Ecto neural progenitor cell (in vitro differentiated cells): ENCODE measurements around the gene ZNF362.

Experiments used
- DNase-seq: peaks from one replicate; pipeline ENCODE4 v3.0.0-alpha.2; 2018; ENCODE audit warnings: low spot score

The ZNF362 gene

GRCh38 chr1:33346927-33347649 is 90.8 kb downstream of the ZNF362 start:
- no peak for DNase-seq

GRCh38 chr1:33347650-33347992 is 91.3 kb downstream of the ZNF362 start:
- no peak for DNase-seq

- DNase-seq = no peak
Measured at GRCh38 chr1:33348194-33348593, 91.9 kb downstream of the ZNF362 start.

GRCh38 chr1:33348676-33349080 is 92.4 kb downstream of the ZNF362 start:
- DNase-seq = no peak

GRCh38 chr1:33349081-33349759 is 92.9 kb downstream of the ZNF362 start:
- no peak for DNase-seq

- peak; percentile 92 for DNase-seq
Measured at GRCh38 chr1:33349778-33350610, 93.7 kb downstream of the ZNF362 start.
